Keratinocyte (primary cell): ENCODE measurements around the gene GOT1.

Experiments
- EZH2 ChIP-seq: IDR thresholded peaks from one replicate; pipeline ENCODE4 v1.6.1; 2012; ENCODE audit warnings: inconsistent platforms, mild to moderate bottlenecking, low read length, moderate library complexity
- TF ChIP-seq, protein P1 (sequence below), 3 experiments: IDR thresholded peaks in 1 of 3; conservative IDR thresholded peaks in 1 of 3; optimal IDR thresholded peaks in 1 of 3; 2 replicates in 2 of 3; 3 replicates in 1 of 3; pipeline versions ENCODE3 to v1.5.1; 2011; ENCODE audit warnings: low read length in 3 of 3, mild to moderate bottlenecking in 3 of 3, moderate library complexity in 2 of 3, control low read depth in 1 of 3, inconsistent platforms in 1 of 3; ENCODE audit not compliant: insufficient read depth in 2 of 3; ENCODE audit errors: extremely low read depth in 1 of 3

DNA sequence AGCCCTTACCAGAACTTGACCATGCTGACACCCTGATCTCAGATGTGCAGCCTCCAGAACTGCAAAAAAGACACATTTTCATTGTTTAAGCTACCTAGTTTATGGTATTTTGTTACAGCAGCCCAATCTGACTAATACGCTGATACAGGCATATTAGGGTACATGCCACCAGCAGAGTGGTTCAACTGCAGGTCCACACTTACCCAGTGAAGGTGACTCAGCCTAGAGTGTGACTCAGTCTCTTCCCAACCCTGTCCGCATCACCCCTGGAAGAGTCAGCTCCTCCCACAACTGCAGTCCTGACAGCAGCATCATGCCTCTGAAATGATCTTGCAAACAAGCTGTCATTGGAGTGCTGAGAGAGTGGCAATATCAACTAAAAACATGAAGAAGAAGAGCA is 30.8 kb upstream of the GOT1 start:
- TF ChIP-seq, protein P1, sequence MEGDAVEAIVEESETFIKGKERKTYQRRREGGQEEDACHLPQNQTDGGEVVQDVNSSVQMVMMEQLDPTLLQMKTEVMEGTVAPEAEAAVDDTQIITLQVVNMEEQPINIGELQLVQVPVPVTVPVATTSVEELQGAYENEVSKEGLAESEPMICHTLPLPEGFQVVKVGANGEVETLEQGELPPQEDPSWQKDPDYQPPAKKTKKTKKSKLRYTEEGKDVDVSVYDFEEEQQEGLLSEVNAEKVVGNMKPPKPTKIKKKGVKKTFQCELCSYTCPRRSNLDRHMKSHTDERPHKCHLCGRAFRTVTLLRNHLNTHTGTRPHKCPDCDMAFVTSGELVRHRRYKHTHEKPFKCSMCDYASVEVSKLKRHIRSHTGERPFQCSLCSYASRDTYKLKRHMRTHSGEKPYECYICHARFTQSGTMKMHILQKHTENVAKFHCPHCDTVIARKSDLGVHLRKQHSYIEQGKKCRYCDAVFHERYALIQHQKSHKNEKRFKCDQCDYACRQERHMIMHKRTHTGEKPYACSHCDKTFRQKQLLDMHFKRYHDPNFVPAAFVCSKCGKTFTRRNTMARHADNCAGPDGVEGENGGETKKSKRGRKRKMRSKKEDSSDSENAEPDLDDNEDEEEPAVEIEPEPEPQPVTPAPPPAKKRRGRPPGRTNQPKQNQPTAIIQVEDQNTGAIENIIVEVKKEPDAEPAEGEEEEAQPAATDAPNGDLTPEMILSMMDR (optimal IDR thresholded peaks at IDR 0.05 in 1 of 3, IDR thresholded peaks at IDR 0.05 in 1 of 3, conservative IDR thresholded peaks at IDR 0.05 in 1 of 3; ENCODE audit: extremely low read depth in 1 of 3, insufficient read depth in 2 of 3, low read length in 3 of 3) = no peak
- no peak for TF ChIP-seq EZH2
